Nephron progenitor cell (in vitro differentiated cells): ENCODE data around the gene USP36.
A peak's percentile ranks its signal among the peaks of the same experiment; 100 is the strongest.

Source experiments
- DNase-seq: peaks from one replicate; pipeline ENCODE4 v3.0.0; 2021
- H3K27ac Mint-ChIP-seq: 2 replicates; pipeline ENCODE4 v1.8.0; 2021; ENCODE audit warnings: mild to moderate bottlenecking, moderate library complexity, mixed read lengths
- H3K27me3 Mint-ChIP-seq: 2 replicates; pipeline ENCODE4 v1.8.0; 2021; ENCODE audit warnings: mild to moderate bottlenecking, low read depth, mixed read lengths; ENCODE audit not compliant: poor library complexity
- H3K36me3 Mint-ChIP-seq: 2 replicates; pipeline ENCODE4 v1.8.0; 2021; ENCODE audit warnings: low read depth, mixed read lengths
- H3K4me1 Mint-ChIP-seq: 2 replicates; pipeline ENCODE4 v1.8.0; 2021; ENCODE audit warnings: mixed read lengths
- H3K4me3 Mint-ChIP-seq: 2 replicates; pipeline ENCODE4 v1.8.0; 2021; ENCODE audit warnings: mild to moderate bottlenecking, moderate library complexity, mixed read lengths
- H3K9me3 Mint-ChIP-seq: 2 replicates; pipeline ENCODE4 v1.8.0; 2021; ENCODE audit warnings: mild to moderate bottlenecking, moderate library complexity, mixed read lengths
- TF ChIP-seq, protein P1 (sequence below): fragments of 200-600 bp; sonication (generic); IDR thresholded peaks from 2 replicates; pipeline ENCODE4 v1.5.0; 2021; ENCODE audit warnings: antibody characterized with exemption

USP36 gene

DNA sequence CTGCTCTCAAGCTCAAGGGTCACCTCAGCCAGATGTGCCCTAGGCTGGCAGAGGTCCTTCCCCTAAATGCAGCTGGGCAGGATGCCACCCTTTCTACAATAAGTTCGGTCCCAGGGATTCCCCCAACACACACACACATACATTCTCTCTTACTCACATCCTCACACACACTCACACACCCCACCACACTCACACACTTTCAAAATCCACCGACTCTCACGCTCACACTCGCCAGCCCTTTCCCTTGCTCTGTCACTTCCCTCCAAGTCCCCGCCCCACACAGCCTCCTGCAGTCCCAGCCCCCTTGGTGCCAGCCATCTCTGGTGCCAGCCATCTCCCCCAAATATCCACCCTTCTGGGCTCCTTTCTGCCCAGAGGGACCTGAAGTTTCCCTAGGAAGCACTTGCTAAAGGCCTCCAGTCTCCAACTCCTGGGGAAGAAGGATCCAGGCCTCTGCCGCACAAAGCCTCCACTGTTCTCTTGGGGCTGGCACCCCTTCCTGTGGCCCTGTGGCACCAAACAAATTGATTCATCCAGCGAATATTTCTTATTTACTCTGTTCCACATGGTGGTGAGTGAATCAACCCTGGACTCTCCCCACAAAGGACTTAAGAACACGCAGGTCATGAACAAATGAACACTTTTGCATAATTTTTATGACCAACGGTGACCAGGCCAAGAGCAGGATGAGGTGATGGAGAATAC, 3.8 kb upstream of the USP36 start:
- Mint-ChIP-seq H3K4me3 (no peak overlapping the region), H3K27ac (no peak overlapping the region), H3K9me3 (no peaks in the 10 kb centered on the region), H3K36me3 (no peaks in the 10 kb centered on the region), H3K27me3 (peaks cover 12% of the 10 kb centered on the region), H3K4me1 (peaks cover 14% of the 10 kb centered on the region)
- DNase-seq: no peak
- TF ChIP-seq, protein P1, sequence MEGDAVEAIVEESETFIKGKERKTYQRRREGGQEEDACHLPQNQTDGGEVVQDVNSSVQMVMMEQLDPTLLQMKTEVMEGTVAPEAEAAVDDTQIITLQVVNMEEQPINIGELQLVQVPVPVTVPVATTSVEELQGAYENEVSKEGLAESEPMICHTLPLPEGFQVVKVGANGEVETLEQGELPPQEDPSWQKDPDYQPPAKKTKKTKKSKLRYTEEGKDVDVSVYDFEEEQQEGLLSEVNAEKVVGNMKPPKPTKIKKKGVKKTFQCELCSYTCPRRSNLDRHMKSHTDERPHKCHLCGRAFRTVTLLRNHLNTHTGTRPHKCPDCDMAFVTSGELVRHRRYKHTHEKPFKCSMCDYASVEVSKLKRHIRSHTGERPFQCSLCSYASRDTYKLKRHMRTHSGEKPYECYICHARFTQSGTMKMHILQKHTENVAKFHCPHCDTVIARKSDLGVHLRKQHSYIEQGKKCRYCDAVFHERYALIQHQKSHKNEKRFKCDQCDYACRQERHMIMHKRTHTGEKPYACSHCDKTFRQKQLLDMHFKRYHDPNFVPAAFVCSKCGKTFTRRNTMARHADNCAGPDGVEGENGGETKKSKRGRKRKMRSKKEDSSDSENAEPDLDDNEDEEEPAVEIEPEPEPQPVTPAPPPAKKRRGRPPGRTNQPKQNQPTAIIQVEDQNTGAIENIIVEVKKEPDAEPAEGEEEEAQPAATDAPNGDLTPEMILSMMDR: no peak

DNA sequence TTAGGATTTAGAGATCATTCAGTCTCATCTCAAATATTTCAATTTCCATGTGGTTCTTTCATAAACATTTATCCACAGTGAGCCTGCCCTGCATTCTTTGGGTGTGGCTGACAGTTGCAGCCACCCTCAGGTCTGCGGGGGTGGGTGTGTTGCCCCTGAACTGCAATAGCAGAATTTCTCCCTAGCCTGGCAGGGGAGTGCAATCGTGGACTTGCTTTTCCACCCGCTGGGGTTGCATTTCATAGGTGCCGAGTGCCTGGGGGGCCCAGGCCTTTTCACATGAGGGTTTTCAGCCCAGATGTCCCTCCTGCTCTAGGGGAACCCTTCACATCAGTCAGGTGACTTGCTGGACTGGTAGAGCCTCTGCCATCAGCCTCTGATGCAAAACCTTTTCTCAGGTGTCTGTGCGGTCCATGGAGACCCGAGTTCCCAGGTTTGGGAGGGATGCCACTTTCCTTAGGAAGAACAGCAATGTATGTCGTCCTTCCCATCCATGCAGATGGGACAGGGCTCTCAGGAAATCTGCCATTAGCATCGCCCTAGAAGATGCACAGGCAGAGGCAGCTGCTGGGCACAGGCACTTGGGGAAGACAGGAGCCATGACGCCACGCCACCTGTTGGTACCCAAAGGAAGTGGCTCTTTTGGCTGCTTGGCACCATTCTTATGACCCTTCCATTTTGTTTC, 2.4 kb upstream of the USP36 start:
- no peak overlapping the region for H3K27ac Mint-ChIP-seq
- DNase-seq: peak; percentile 46
- peaks cover 27% of the 10 kb centered on the region for H3K4me1 Mint-ChIP-seq
- no peaks in the 10 kb centered on the region for H3K9me3 Mint-ChIP-seq
- H3K27me3 Mint-ChIP-seq: peaks cover 9% of the 10 kb centered on the region
- TF ChIP-seq, protein P1: peak; percentile 50
- no peaks in the 10 kb centered on the region for H3K36me3 Mint-ChIP-seq
- H3K4me3 Mint-ChIP-seq: no peak overlapping the region

DNA sequence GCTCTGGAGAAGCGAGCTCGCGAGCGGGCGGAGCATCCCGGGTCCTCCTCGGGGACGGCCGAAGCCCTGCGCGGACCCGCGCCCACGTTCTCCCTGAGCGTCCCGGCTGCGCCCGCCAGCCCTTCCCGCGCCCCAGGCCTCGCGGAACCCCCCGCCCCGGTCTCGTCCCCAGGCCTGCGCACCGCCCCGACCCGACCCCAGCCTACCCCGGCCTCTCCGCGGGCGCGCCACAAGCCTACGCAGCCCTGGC, 159 bp downstream of the USP36 start:
- H3K27me3 Mint-ChIP-seq: peaks cover 5% of the 10 kb centered on the region
- no peaks in the 10 kb centered on the region for H3K9me3 Mint-ChIP-seq
- no peak overlapping the region for H3K27ac Mint-ChIP-seq
- H3K4me3 Mint-ChIP-seq: peak overlapping the region; percentile 92
- no peak for DNase-seq
- peaks cover 24% of the 10 kb centered on the region for H3K4me1 Mint-ChIP-seq
- TF ChIP-seq, protein P1: no peak
- H3K36me3 Mint-ChIP-seq: peaks cover 24% of the 10 kb centered on the region

DNA sequence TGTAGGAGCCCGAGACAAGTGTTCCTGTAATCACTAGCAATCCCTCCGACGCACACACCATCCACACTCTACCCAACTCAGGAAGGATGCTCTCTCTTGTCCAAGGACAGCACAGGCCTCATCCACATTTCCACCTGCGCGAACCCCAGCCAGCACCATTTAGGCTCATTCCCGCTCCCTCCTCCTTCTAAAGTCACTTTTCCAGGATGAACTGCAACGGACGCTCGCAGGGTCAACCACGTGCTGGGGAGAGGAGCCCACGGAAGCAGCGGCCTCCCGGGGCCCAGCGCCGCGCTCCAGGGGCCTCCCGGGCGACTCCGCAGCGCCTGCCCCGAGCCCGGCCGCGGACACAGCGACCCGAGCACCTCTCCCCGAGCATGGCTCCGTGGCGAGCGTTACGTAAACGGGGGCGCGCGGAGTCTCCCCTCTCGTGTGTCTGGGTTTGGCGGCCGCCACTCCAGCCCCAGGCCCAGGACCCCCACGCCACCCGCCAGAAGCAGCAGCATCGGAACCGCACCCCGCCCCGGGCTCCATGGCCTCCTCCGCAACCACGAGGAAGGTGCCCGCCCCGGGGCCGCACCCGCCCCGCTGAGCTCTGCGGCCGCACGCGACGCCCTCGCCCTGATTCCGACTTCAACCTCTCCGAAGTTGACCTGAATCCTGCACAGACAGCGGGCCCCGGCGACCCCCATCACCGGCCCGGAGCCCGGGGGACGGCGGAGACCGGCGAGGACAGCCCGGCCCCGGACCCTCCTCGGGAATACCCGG, 668 bp downstream of the USP36 start:
- H3K9me3 Mint-ChIP-seq: no peaks in the 10 kb centered on the region
- H3K27me3 Mint-ChIP-seq: peaks cover 5% of the 10 kb centered on the region
- H3K4me3 Mint-ChIP-seq: peak overlapping the region; percentile 92
- peak overlapping the region; percentile 73 for H3K27ac Mint-ChIP-seq
- TF ChIP-seq, protein P1: no peak
- peaks cover 24% of the 10 kb centered on the region for H3K4me1 Mint-ChIP-seq
- no peak for DNase-seq
- H3K36me3 Mint-ChIP-seq: peaks cover 28% of the 10 kb centered on the region

DNA sequence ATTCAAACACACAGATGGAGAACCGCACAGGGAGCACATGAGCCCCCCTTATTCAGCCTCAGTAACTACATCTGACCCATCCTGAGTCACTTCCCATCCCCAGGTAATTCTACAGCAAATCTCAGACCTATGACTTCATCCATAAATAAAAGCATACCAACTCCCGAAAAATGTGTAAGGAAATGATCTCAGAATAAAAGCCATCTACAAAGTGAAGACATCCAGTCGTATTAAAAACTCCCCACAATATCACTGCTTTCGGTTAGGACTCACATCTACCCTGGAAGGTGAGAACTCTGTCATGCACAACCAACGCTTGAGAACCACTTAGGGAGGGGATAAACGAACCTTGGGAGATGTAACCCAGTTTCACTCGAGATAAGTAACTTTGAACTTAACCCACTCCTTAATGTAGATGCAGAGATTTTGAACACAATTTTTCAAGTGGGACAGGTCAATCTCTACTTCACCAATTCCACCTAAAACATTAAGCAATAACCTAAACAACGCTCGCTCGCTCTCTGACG, 1.3 kb downstream of the USP36 start:
- H3K36me3 Mint-ChIP-seq: peaks cover 28% of the 10 kb centered on the region
- peak overlapping the region; percentile 73 for H3K27ac Mint-ChIP-seq
- peak overlapping the region; percentile 92 for H3K4me3 Mint-ChIP-seq
- TF ChIP-seq, protein P1: no peak
- peaks cover 24% of the 10 kb centered on the region for H3K4me1 Mint-ChIP-seq
- H3K9me3 Mint-ChIP-seq: no peaks in the 10 kb centered on the region
- peaks cover 5% of the 10 kb centered on the region for H3K27me3 Mint-ChIP-seq
- no peak for DNase-seq
